ENCODE results near the gene IFNA16.
"Not testable (repeated sequence)": the region's sequence is repeated elsewhere in the genome, so short reads cannot be mapped to it uniquely, and the experiment has no call there.

GRCh38 chr9:21187487-21187886 lies 29.6 kb downstream of the IFNA16 start, which contains the start of gene IFNA4:
- TF ChIP-seq CTCF (optimal IDR thresholded peaks at IDR 0.05 in 1 of 3, IDR thresholded peaks at IDR 0.05 in 1 of 3, conservative IDR thresholded peaks at IDR 0.05 in 1 of 3; ENCODE audit: extremely low read depth in 1 of 3, insufficient read depth in 2 of 3, low read length in 3 of 3); EZH2 (IDR thresholded peaks at IDR 0.05; ENCODE audit: low read length): not testable (repeated sequence)
